NK-92 treated with Interleukin-12 subunit alpha and Interleukin-12 subunit beta, amount 100 ng/mL, for 24 hours (cell line): ENCODE measurements around the gene TNIP3.

Experiments used
- DNase-seq: peaks from one replicate; lab custom pipeline; 2025; lab: John Stamatoyannopoulos, UW

TNIP3 gene

GRCh38 chr4:121138039-121138825, 25.9 kb downstream of the TNIP3 start:
- DNase-seq, result no peak

- no peak for DNase-seq
Observed at GRCh38 chr4:121130326-121130660, 33.8 kb downstream of the TNIP3 start.

GRCh38 chr4:121129606-121130325, 34.4 kb downstream of the TNIP3 start:
- DNase-seq, result no peak

- DNase-seq, result no peak
Observed at GRCh38 chr4:121127100-121127499, 37.0 kb downstream of the TNIP3 start.

- no peak for DNase-seq
Observed at GRCh38 chr4:121126449-121127006, 37.6 kb downstream of the TNIP3 start.

GRCh38 chr4:121125498-121125885, 38.6 kb downstream of the TNIP3 start:
- DNase-seq, result no peak

GRCh38 chr4:121122661-121123060, 41.5 kb downstream of the TNIP3 start:
- DNase-seq, result no peak

- no peak for DNase-seq
Observed at GRCh38 chr4:121119715-121120114, 44.4 kb downstream of the TNIP3 start.

- no peak for DNase-seq
Observed at GRCh38 chr4:121118344-121118743, 45.8 kb downstream of the TNIP3 start.

- no peak for DNase-seq
Observed at GRCh38 chr4:121114756-121115155, 49.4 kb downstream of the TNIP3 start.

GRCh38 chr4:121112530-121112929, 51.6 kb downstream of the TNIP3 start:
- DNase-seq, result no peak

- DNase-seq, result no peak
Observed at GRCh38 chr4:121108557-121108956, 55.6 kb downstream of the TNIP3 start.

- DNase-seq, result no peak
Observed at GRCh38 chr4:121107507-121107906, 56.6 kb downstream of the TNIP3 start.

- no peak for DNase-seq
Observed at GRCh38 chr4:121100093-121100775, 63.9 kb downstream of the TNIP3 start.

GRCh38 chr4:121098266-121098665, 65.9 kb downstream of the TNIP3 start:
- DNase-seq, result no peak

GRCh38 chr4:121096629-121097028, 67.5 kb downstream of the TNIP3 start:
- DNase-seq, result no peak

GRCh38 chr4:121096191-121096590, 67.9 kb downstream of the TNIP3 start:
- no peak for DNase-seq

GRCh38 chr4:121094297-121094966, 69.7 kb downstream of the TNIP3 start:
- DNase-seq, result no peak

- no peak for DNase-seq
Observed at GRCh38 chr4:121093261-121093660, 70.9 kb downstream of the TNIP3 start.

GRCh38 chr4:121091941-121092340, 72.2 kb downstream of the TNIP3 start:
- DNase-seq, result no peak

GRCh38 chr4:121088867-121089266, 75.3 kb downstream of the TNIP3 start:
- DNase-seq, result no peak
